ENCODE data around the gene RDX. TPM values are rescaled to one million over a fixed set of nuclear protein-coding genes. Genes with fewer than 3 reads are reported as not detected.

Gene RDX
- polyA plus RNA-seq, 2 of the 4 experiments (the other 2 are of a cell fraction), result 158 to 183 TPM

DNA sequence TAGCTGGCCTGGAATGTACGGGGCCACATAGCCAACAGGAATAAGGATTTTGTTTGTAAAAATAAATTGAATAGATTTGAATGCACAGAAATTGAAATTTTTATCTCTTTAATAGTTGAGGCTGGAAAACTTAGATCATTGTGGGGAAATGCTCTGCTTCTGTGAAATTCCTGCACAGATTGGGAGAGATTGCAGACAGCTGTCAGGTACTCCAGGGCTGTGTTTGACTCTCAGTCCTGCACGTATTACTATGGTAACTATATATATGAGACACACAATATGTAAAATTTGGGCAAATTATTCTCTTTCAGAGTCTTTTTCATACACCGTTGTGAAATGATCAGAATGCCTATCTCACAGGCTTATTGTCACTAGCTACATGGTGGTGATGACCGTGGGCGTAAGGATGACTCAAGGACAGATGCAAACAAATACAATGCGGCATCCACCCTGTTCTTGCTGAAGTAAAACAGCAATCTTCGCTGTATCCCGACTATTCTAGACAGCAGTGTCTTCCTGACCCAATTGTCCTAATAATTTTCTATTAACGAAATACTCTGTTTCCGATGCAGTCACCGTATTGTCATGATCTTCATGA is 123.8 kb downstream of the RDX start:
- POLR2A ChIA-PET, result no interaction called here
- Histone ChIP-seq H3K4me1 (peaks cover 43% of the 10 kb centered on the region), H3K27ac (no peak overlapping the region), H3K4me3 (no peak overlapping the region), H3K4me2 (no peak overlapping the region), H3K9me3 (no peaks in the 10 kb centered on the region)
- ATAC-seq, result no peak
- DNase-seq (ENCODE audit: low read depth in 1 of 2, low spot score in 1 of 2), result no peak
- no peak for FAIRE-seq
- 81% methylated on average over 11 of the region's 11 CpGs for WGBS (ENCODE audit: missing lambda C conversion rate)
- no peak for TF ChIP-seq HOXA7 (CRISPR knock-in tag; IDR thresholded peaks at IDR 0.05)
- TF ChIP-seq JUNB (IDR thresholded peaks at IDR 0.05), result no peak
- TF ChIP-seq CHD2 (IDR thresholded peaks at IDR 0.05; ENCODE audit: low read length, partially characterized antibody), result no peak
- no peak for TF ChIP-seq MYC (IDR thresholded peaks at IDR 0.05; ENCODE audit: borderline replicate concordance, low read length)
- TF ChIP-seq RFX5 (IDR thresholded peaks at IDR 0.05), result no peak
- no peak for TF ChIP-seq CBX2 (IDR thresholded peaks at IDR 0.05; ENCODE audit: borderline replicate concordance, low read depth)
- TF ChIP-seq RAD21 (conservative IDR thresholded peaks at IDR 0.05 in 1 of 2, IDR thresholded peaks at IDR 0.05 in 1 of 2), result no peak
- TF ChIP-seq, protein P1, sequence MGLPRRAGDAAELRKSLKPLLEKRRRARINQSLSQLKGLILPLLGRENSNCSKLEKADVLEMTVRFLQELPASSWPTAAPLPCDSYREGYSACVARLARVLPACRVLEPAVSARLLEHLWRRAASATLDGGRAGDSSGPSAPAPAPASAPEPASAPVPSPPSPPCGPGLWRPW (IDR thresholded peaks at IDR 0.05), result no peak
- TF ChIP-seq HOXB13 (CRISPR knock-in tag; IDR thresholded peaks at IDR 0.05; ENCODE audit: low read depth), result no peak
- no peak for TF ChIP-seq ZC3H11A (IDR thresholded peaks at IDR 0.05)
- TF ChIP-seq, protein P2, sequence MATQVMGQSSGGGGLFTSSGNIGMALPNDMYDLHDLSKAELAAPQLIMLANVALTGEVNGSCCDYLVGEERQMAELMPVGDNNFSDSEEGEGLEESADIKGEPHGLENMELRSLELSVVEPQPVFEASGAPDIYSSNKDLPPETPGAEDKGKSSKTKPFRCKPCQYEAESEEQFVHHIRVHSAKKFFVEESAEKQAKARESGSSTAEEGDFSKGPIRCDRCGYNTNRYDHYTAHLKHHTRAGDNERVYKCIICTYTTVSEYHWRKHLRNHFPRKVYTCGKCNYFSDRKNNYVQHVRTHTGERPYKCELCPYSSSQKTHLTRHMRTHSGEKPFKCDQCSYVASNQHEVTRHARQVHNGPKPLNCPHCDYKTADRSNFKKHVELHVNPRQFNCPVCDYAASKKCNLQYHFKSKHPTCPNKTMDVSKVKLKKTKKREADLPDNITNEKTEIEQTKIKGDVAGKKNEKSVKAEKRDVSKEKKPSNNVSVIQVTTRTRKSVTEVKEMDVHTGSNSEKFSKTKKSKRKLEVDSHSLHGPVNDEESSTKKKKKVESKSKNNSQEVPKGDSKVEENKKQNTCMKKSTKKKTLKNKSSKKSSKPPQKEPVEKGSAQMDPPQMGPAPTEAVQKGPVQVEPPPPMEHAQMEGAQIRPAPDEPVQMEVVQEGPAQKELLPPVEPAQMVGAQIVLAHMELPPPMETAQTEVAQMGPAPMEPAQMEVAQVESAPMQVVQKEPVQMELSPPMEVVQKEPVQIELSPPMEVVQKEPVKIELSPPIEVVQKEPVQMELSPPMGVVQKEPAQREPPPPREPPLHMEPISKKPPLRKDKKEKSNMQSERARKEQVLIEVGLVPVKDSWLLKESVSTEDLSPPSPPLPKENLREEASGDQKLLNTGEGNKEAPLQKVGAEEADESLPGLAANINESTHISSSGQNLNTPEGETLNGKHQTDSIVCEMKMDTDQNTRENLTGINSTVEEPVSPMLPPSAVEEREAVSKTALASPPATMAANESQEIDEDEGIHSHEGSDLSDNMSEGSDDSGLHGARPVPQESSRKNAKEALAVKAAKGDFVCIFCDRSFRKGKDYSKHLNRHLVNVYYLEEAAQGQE (IDR thresholded peaks at IDR 0.05), result no peak
- TF ChIP-seq, protein P3, sequence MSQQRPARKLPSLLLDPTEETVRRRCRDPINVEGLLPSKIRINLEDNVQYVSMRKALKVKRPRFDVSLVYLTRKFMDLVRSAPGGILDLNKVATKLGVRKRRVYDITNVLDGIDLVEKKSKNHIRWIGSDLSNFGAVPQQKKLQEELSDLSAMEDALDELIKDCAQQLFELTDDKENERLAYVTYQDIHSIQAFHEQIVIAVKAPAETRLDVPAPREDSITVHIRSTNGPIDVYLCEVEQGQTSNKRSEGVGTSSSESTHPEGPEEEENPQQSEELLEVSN (IDR thresholded peaks at IDR 0.05; ENCODE audit: borderline replicate concordance, low read depth), result no peak
- TF ChIP-seq KDM1A (IDR thresholded peaks at IDR 0.05; ENCODE audit: low read depth), result no peak
- TF ChIP-seq, protein P4, sequence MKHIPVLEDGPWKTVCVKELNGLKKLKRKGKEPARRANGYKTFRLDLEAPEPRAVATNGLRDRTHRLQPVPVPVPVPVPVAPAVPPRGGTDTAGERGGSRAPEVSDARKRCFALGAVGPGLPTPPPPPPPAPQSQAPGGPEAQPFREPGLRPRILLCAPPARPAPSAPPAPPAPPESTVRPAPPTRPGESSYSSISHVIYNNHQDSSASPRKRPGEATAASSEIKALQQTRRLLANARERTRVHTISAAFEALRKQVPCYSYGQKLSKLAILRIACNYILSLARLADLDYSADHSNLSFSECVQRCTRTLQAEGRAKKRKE (CRISPR knock-in tag; IDR thresholded peaks at IDR 0.05; ENCODE audit: low read depth), result no peak
- TF ChIP-seq ZFP36 (IDR thresholded peaks at IDR 0.05; ENCODE audit: borderline replicate concordance, partially characterized antibody), result no peak
- no peak for TF ChIP-seq PHF8 (IDR thresholded peaks at IDR 0.05; ENCODE audit: borderline replicate concordance, low read depth)
- CTCF ChIA-PET, result interaction anchor here (1.3 to 1.7 kb wide), 3 partner anchors 13 to 77 kb away, joined by 3 to 4 read pairs (median 3); no protein-coding TSS in a partner anchor

DNA sequence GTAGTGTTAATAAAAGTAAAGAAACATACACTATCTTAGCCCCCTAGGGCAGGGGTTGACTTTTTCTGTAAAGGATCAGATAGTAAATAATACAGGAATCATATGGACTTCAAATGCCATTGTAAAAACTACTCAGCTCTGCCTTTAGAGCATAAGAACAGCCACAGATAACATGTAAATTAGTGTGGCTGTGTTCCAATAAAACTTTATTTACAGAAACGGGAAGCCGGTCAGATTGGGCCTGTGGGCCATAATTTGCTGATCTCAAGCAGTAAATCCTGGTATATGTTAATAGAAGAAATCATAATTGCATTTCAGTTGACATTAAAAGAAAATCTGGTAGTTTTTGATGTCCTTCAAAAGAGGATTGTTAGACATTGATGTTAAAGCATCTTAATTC is 126.7 kb downstream of the RDX start:
- no peak overlapping the region for H3K4me3 ChIP-seq
- no peaks in the 10 kb centered on the region for H3K9me3 ChIP-seq
- H3K27ac ChIP-seq, result no peak overlapping the region
- peaks cover 18% of the 10 kb centered on the region for H3K4me1 ChIP-seq
- POLR2A ChIA-PET, result no interaction called here
- FAIRE-seq (no peak), DNase-seq (ENCODE audit: low read depth in 1 of 2, low spot score in 1 of 2) (no peak), ATAC-seq (no peak)
- H3K4me2 ChIP-seq, result no peak overlapping the region
- 84% methylated on average over 2 of the region's 2 CpGs for WGBS (ENCODE audit: missing lambda C conversion rate)
- CTCF ChIA-PET, result no interaction called here
- TF ChIP-seq POLR2A (IDR thresholded peaks at IDR 0.05; ENCODE audit: low read length) (no peak), ZSCAN20 (CRISPR knock-in tag; IDR thresholded peaks at IDR 0.05) (no peak), MYC (IDR thresholded peaks at IDR 0.05; ENCODE audit: borderline replicate concordance, low read length) (no peak), HEYL (CRISPR knock-in tag; IDR thresholded peaks at IDR 0.05) (no peak), PHF8 (IDR thresholded peaks at IDR 0.05; ENCODE audit: borderline replicate concordance, low read depth) (no peak), ESRRA (IDR thresholded peaks at IDR 0.05; ENCODE audit: borderline replicate concordance, low read length) (no peak), CBX2 (IDR thresholded peaks at IDR 0.05; ENCODE audit: borderline replicate concordance, low read depth) (no peak), FOXS1 (CRISPR knock-in tag; IDR thresholded peaks at IDR 0.05) (no peak), TP53 (CRISPR knock-in tag; IDR thresholded peaks at IDR 0.05) (no peak), KDM1A (IDR thresholded peaks at IDR 0.05; ENCODE audit: low read depth) (no peak), BHLHE40 (IDR thresholded peaks at IDR 0.05; ENCODE audit: low read depth, low read length) (no peak)
- TF ChIP-seq, protein P5, sequence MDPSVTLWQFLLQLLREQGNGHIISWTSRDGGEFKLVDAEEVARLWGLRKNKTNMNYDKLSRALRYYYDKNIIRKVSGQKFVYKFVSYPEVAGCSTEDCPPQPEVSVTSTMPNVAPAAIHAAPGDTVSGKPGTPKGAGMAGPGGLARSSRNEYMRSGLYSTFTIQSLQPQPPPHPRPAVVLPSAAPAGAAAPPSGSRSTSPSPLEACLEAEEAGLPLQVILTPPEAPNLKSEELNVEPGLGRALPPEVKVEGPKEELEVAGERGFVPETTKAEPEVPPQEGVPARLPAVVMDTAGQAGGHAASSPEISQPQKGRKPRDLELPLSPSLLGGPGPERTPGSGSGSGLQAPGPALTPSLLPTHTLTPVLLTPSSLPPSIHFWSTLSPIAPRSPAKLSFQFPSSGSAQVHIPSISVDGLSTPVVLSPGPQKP (IDR thresholded peaks at IDR 0.05; ENCODE audit: low read depth, low read length), result no peak
- TF ChIP-seq, protein P6, sequence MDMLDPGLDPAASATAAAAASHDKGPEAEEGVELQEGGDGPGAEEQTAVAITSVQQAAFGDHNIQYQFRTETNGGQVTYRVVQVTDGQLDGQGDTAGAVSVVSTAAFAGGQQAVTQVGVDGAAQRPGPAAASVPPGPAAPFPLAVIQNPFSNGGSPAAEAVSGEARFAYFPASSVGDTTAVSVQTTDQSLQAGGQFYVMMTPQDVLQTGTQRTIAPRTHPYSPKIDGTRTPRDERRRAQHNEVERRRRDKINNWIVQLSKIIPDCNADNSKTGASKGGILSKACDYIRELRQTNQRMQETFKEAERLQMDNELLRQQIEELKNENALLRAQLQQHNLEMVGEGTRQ (IDR thresholded peaks at IDR 0.05), result no peak
- TF ChIP-seq, protein P2 (IDR thresholded peaks at IDR 0.05), result no peak

Data from A549 (cell line).